IPS-11a (cell line): ENCODE measurements around the gene FLNC.

Source experiments
- H3K4me3 ChIP-seq: one replicate; pipeline ENCODE4 v1.5.1; 2013; ENCODE audit warnings: low read depth, low read length, control low read depth

FLNC gene

GRCh38 chr7:128842674-128843641 lies 12.8 kb downstream of the FLNC start:
- no peak overlapping the region for H3K4me3 ChIP-seq

GRCh38 chr7:128843938-128844621 lies 13.9 kb downstream of the FLNC start:
- H3K4me3 ChIP-seq = no peak overlapping the region

DNA sequence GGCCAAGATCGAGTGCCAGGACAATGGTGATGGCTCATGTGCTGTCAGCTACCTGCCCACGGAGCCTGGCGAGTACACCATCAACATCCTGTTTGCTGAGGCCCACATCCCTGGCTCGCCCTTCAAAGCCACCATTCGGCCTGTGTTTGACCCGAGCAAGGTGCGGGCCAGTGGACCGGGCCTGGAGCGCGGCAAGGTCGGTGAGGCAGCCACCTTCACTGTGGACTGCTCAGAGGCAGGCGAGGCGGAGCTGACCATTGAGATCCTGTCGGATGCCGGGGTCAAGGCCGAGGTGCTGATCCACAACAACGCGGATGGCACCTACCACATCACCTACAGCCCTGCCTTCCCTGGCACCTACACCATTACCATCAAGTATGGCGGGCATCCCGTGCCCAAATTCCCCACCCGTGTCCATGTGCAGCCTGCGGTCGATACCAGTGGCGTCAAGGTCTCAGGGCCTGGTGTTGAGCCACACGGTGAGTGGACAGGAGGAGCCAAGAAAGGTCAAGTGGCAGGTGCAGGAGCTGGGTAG lies 14.6 kb downstream of the FLNC start:
- no peak overlapping the region for H3K4me3 ChIP-seq

DNA sequence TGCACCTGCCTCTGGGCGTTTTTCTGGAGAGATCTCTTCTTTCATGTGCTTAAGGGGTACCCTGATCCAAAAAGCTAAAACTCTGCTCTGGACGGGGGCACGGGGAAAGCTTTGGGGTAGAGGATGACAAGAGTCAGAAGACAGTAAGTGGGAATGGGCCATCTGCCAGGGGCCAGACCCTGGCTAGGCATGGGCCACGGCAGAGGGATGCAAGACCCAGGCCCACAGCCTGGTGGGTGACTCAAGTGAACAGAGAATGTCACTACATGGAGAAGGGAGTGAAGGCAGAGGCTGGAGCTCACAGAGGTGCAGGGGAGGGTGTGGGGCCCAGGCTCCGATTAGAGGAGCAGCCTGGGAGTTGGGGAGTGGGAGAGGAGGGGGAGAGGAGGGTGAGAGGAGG lies 15.3 kb downstream of the FLNC start:
- no peak overlapping the region for H3K4me3 ChIP-seq

DNA sequence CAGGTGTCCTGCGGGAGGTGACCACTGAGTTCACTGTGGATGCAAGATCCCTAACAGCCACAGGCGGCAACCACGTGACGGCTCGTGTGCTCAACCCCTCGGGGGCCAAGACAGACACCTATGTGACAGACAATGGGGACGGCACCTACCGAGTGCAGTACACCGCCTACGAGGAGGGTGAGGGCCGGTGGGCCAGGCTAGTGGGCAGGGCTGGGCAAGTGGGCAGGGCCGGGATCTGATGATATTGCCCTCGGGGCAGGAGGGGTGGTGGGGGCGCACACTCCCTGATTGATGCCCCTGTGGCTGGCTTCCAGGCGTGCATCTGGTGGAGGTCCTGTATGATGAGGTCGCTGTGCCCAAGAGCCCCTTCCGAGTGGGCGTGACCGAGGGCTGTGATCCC lies 15.8 kb downstream of the FLNC start:
- H3K4me3 ChIP-seq = no peak overlapping the region

GRCh38 chr7:128846781-128847444 lies 16.7 kb downstream of the FLNC start:
- no peak overlapping the region for H3K4me3 ChIP-seq

GRCh38 chr7:128847721-128848211 lies 17.6 kb downstream of the FLNC start:
- H3K4me3 ChIP-seq = no peak overlapping the region

DNA sequence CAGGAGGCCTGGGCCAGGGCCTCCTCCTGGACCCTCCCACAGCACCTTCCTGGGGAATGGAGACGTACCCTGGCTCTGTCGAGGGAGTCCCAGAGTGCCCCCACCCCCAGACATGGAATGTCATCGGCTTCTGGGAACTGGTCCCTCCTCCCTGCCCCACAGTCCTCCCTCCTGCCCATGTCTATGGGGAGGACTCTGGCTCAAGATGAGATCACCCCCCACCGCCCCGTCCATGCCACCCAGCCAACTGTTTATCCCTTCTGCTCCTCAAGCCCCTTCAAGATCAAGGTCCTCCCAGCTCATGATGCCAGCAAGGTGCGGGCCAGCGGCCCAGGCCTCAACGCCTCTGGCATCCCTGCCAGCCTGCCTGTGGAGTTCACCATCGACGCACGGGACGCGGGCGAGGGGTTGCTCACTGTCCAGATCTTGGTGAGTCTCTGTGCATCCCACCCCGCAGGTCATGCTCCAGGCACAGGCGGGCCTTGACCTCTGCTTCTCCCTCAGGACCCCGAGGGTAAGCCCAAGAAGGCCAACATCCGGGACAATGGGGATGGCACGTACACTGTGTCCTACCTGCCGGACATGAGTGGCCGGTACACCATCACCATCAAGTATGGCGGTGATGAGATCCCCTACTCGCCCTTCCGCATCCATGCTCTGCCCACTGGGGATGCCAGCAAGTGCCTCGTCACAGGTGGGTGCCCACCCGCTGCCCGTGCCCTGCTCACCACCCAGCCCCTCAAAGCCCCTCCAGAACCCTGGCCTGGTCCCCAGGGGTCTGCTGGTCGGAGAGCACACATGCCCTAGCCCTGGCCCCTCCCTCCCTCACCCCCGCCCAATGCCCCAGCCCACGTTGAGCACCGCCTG lies 18.3 kb downstream of the FLNC start:
- H3K4me3 ChIP-seq = no peak overlapping the region

GRCh38 chr7:128849156-128849515 lies 18.9 kb downstream of the FLNC start:
- H3K4me3 ChIP-seq = no peak overlapping the region

DNA sequence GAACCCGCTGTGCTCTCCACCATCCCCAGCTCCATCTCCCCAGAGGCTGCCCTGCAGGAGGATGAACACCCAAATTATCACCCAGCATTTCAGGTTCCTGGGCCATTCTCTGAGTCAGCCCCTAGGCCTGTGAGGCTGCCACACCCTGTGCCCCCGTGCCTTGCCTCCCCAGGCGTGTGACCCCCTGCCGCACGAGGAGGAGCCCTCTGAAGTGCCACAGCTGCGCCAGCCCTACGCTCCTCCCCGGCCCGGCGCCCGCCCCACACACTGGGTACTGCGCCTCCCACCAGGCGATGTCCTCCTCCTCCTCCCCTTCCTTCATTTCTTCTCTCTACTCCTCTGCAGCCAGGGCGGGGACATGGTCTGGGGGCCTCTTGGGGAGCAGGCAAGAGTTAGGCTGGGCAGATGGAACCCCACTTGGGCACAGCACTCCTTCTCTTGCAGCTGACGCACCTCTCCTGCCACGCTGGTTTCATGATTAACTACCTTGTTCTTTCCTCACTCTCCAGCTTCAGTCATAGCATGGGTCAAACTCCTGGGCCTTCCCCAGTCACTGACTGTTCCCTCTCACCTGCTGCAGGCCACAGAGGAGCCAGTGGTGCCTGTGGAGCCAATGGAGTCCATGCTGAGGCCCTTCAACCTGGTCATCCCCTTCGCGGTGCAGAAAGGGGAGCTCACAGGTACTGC lies 19.7 kb downstream of the FLNC start:
- no peak overlapping the region for H3K4me3 ChIP-seq

GRCh38 chr7:128852537-128853254 lies 22.5 kb downstream of the FLNC start:
- H3K4me3 ChIP-seq = no peak overlapping the region

GRCh38 chr7:128853799-128854198 lies 23.6 kb downstream of the FLNC start:
- no peak overlapping the region for H3K4me3 ChIP-seq

- no peak overlapping the region for H3K4me3 ChIP-seq
Measured at GRCh38 chr7:128854396-128854795, 24.2 kb downstream of the FLNC start.

GRCh38 chr7:128855559-128855958 lies 25.4 kb downstream of the FLNC start:
- no peak overlapping the region for H3K4me3 ChIP-seq

DNA sequence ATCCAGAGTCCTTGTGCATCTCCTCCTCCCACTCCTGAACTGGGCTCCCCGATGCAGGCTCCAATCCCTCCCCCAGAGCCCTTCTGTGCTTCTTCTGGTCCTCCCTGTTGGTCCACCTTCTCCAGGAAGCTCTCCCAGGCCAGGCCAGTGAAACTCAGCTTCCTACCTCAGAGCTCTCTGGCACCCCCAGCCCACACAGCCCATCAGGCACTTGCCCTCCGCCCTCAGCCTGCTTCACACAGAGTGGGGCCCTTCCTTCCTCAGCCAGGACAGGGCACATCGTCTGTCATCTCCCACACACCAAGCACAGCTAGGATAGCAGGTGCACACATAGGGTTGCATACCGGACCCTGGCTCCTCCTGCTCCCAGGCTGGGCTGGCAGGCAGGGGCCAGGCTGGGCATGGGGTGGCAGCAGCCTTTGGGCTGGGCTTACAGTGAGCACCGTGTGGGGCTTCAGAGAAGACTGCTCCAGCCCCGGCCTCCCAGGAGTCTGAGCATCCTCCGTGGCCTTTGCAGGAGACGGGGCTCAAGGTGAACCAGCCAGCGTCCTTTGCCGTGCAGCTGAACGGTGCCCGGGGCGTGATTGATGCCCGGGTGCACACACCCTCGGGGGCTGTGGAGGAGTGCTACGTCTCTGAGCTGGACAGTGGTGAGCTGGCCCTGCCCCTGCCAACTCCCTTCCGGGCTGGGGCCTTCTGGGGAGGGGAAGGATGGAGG lies 26.0 kb downstream of the FLNC start:
- H3K4me3 ChIP-seq = no peak overlapping the region

- H3K4me3 ChIP-seq = no peak overlapping the region
Measured at GRCh38 chr7:128858380-128859231, 28.4 kb downstream of the FLNC start.
